Endodermal cell (in vitro differentiated cells): ENCODE results near the gene IL31RA. TPM values are rescaled to one million over a fixed set of nuclear protein-coding genes. Genes with fewer than 3 reads are reported as not detected.

Source experiments
- DNase-seq: peaks from one replicate; pipeline ENCODE4 v3.0.0-alpha.2; 2017
- H3K27ac ChIP-seq: 2 replicates; pipeline ENCODE4 v1.5.1; 2013; ENCODE audit warnings: mild to moderate bottlenecking, low read depth, low read length, moderate library complexity
- H3K27me3 ChIP-seq: 2 replicates; pipeline ENCODE4 v1.6.1; 2013; ENCODE audit warnings: mild to moderate bottlenecking, low read length, moderate library complexity; ENCODE audit not compliant: insufficient read depth, control insufficient read depth, poor library complexity, severe bottlenecking
- H3K36me3 ChIP-seq: 2 replicates; pipeline ENCODE4 v1.7.0; 2013; ENCODE audit warnings: mild to moderate bottlenecking, low read length, moderate library complexity; ENCODE audit not compliant: control insufficient read depth, insufficient read depth
- H3K4me1 ChIP-seq: one replicate; pipeline ENCODE4 v1.7.0; 2013; ENCODE audit warnings: low read length; ENCODE audit not compliant: control insufficient read depth, insufficient read depth
- H3K4me3 ChIP-seq: 2 replicates; pipeline ENCODE4 v1.5.1; 2013; ENCODE audit warnings: mild to moderate bottlenecking, low read length, moderate library complexity
- H3K9ac ChIP-seq: 2 replicates; pipeline ENCODE4 v1.6.1; 2013; ENCODE audit warnings: mild to moderate bottlenecking, low read length, moderate library complexity; ENCODE audit not compliant: poor library complexity, severe bottlenecking; ENCODE audit errors: extremely low read depth
- H3K9me3 ChIP-seq: 2 replicates; pipeline ENCODE4 v1.6.1; 2013; ENCODE audit warnings: mild to moderate bottlenecking, low read length, moderate library complexity; ENCODE audit not compliant: control insufficient read depth
- H3K27ac Mint-ChIP-seq: 2 replicates; pipeline ENCODE4 v1.8.0; 2020; ENCODE audit warnings: mixed read lengths
- H3K27me3 Mint-ChIP-seq: 2 replicates; pipeline ENCODE4 v1.8.0; 2021; ENCODE audit warnings: mild to moderate bottlenecking, mixed read lengths; ENCODE audit not compliant: insufficient read depth
- H3K36me3 Mint-ChIP-seq: 2 replicates; pipeline ENCODE4 v1.8.0; 2020; ENCODE audit warnings: low read depth, mixed read lengths
- H3K4me1 Mint-ChIP-seq: 2 replicates; pipeline ENCODE4 v1.8.0; 2020; ENCODE audit warnings: mixed read lengths
- H3K4me3 Mint-ChIP-seq: 2 replicates; pipeline ENCODE4 v1.8.0; 2020; ENCODE audit warnings: mild to moderate bottlenecking, moderate library complexity, mixed read lengths
- H3K9me3 Mint-ChIP-seq: 2 replicates; pipeline ENCODE4 v1.8.0; 2020; ENCODE audit warnings: mild to moderate bottlenecking, mixed read lengths
- WGBS, 2 experiments: methylation state at CpG; one replicate each; pipeline versions ENCODE4 v1.1.5 to v1.1.7; 2013; ENCODE audit warnings: missing lambda C conversion rate in 2 of 2, mixed read lengths in 1 of 2; ENCODE audit not compliant: insufficient coverage in 1 of 2, insufficient read length in 1 of 2; 5-methylcytosine and 5-hydroxymethylcytosine counted together
- total RNA-seq, 2 donors: library from RNA; stranded (reverse); fragmentation: NEBNext Ultra II Directional in 1 of 2; extraction: Animal tissue kit (Norgen Biotek cat#: 25700) in 1 of 2; gene quantifications; 2 replicates in 1 of 2; 3 replicates in 1 of 2; pipeline ENCODE4 v1.2.1, GENCODE V29; 2021
- TF ChIP-seq, protein P1 (sequence below): fragments of 200-600 bp; sonication (generic); conservative IDR thresholded peaks from 2 replicates; pipeline ENCODE4 v1.5.0; 2021; ENCODE audit warnings: antibody characterized with exemption, mild to moderate bottlenecking

IL31RA gene
- total RNA-seq, 2 donors from 2014 or later = not detected

DNA sequence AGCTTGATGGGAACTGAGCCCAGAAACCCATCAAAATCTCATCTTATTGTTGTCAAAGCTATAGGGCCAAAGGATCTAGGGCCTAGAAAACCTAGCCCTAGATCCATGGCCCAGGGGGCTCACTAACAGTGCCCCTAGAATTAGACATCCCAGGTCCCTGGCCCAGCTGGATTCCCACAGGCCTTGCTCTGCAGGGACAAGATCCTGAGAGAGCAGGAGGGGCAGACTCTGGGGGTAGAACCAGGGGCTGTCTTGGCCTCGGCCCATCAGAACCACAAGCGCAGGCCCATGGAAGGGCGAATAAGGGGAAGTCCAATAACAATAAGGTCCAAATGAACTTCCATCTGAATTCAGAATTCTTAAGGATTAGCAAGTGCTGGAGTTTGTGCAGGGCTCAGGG lies 74.0 kb downstream of the IL31RA start:
- Mint-ChIP-seq H3K27me3 (no peaks in the 10 kb centered on the region), H3K4me1 (peaks cover 2% of the 10 kb centered on the region), H3K27ac (no peak overlapping the region), H3K36me3 (no peaks in the 10 kb centered on the region), H3K9me3 (no peaks in the 10 kb centered on the region), H3K4me3 (no peak overlapping the region)
- H3K4me1 ChIP-seq = no peaks in the 10 kb centered on the region
- no peaks in the 10 kb centered on the region for H3K36me3 ChIP-seq
- H3K27me3 ChIP-seq = no peaks in the 10 kb centered on the region
- TF ChIP-seq, protein P1, sequence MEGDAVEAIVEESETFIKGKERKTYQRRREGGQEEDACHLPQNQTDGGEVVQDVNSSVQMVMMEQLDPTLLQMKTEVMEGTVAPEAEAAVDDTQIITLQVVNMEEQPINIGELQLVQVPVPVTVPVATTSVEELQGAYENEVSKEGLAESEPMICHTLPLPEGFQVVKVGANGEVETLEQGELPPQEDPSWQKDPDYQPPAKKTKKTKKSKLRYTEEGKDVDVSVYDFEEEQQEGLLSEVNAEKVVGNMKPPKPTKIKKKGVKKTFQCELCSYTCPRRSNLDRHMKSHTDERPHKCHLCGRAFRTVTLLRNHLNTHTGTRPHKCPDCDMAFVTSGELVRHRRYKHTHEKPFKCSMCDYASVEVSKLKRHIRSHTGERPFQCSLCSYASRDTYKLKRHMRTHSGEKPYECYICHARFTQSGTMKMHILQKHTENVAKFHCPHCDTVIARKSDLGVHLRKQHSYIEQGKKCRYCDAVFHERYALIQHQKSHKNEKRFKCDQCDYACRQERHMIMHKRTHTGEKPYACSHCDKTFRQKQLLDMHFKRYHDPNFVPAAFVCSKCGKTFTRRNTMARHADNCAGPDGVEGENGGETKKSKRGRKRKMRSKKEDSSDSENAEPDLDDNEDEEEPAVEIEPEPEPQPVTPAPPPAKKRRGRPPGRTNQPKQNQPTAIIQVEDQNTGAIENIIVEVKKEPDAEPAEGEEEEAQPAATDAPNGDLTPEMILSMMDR = no peak
- no peak overlapping the region for H3K9ac ChIP-seq
- no peak overlapping the region for H3K27ac ChIP-seq
- 83 to 96% methylated on average over 1 to 3 of the region's 3 CpGs for WGBS, 2 experiments
- no peaks in the 10 kb centered on the region for H3K9me3 ChIP-seq
- H3K4me3 ChIP-seq = no peak overlapping the region
- DNase-seq = no peak

DNA sequence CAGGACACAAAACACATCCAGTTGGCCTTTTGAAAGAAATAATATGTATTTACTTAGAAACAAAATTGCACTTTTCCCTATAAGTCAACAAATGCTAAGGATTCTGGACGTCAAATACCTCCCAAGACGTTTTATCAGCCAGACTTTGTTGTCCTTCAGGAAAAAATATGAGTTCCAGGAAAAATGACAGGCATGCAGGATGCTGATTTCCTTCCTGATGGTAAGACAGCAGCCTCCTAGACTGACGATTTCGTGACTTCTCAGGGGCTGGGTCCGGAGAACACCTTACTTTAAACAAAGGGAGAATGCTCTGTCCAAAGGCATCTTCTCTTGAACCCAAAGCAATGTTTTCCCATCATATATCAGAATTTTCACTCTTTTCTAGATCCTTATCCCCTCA lies 74.6 kb downstream of the IL31RA start:
- H3K27me3 Mint-ChIP-seq = no peaks in the 10 kb centered on the region
- H3K4me1 ChIP-seq = no peaks in the 10 kb centered on the region
- H3K9ac ChIP-seq = no peak overlapping the region
- H3K27ac ChIP-seq = no peak overlapping the region
- no peaks in the 10 kb centered on the region for H3K9me3 ChIP-seq
- no peak for DNase-seq
- no peak overlapping the region for H3K27ac Mint-ChIP-seq
- 92 to 99% methylated on average over 5 of the region's 5 CpGs for WGBS, 2 experiments
- peaks cover 2% of the 10 kb centered on the region for H3K4me1 Mint-ChIP-seq
- no peaks in the 10 kb centered on the region for H3K9me3 Mint-ChIP-seq
- TF ChIP-seq, protein P1 = no peak
- H3K4me3 ChIP-seq = no peak overlapping the region
- H3K36me3 ChIP-seq = no peaks in the 10 kb centered on the region
- H3K27me3 ChIP-seq = no peaks in the 10 kb centered on the region
- no peaks in the 10 kb centered on the region for H3K36me3 Mint-ChIP-seq
- no peak overlapping the region for H3K4me3 Mint-ChIP-seq

DNA sequence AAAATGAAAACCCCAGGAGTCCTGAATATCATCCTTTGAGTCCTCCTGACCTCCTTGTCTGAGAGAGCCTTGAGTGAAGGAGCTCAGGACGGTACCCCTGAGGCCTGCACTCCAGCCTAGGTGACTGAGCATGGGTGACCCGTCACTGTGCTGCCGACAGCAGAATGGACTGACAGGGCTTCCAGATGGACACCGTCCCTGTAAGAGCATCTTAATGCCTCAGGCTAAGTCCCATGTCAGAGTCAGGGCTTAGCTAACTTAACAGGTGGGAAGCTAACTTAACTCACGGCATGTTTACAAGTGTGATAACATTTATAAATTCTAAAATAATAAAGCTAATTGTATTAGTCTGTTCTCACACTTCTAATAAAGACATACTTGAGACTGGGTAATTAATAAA lies 75.3 kb downstream of the IL31RA start:
- DNase-seq = no peak
- Mint-ChIP-seq H3K4me1 (peaks cover 2% of the 10 kb centered on the region), H3K9me3 (no peaks in the 10 kb centered on the region), H3K27me3 (no peaks in the 10 kb centered on the region), H3K27ac (no peak overlapping the region), H3K4me3 (no peak overlapping the region), H3K36me3 (no peaks in the 10 kb centered on the region)
- Histone ChIP-seq H3K36me3 (no peaks in the 10 kb centered on the region), H3K27me3 (no peaks in the 10 kb centered on the region), H3K4me3 (no peak overlapping the region), H3K9me3 (no peaks in the 10 kb centered on the region), H3K27ac (no peak overlapping the region), H3K4me1 (no peaks in the 10 kb centered on the region), H3K9ac (no peak overlapping the region)
- TF ChIP-seq, protein P1 = no peak
- 85 to 90% methylated on average over 3 to 4 of the region's 5 CpGs for WGBS, 2 experiments
